Body of pancreas (tissue), 4 donors: ENCODE measurements around the gene ALX4. TPM values are rescaled to one million over a fixed set of nuclear protein-coding genes. Genes with fewer than 3 reads are reported as not detected.

Source experiments
- ATAC-seq: fragments of 150-250 bp; one replicate; pipeline ENCODE4 v1.9.1; 2016
- DNase-seq, 4 donors: peaks; one replicate each; pipeline ENCODE4 v3.0.0-alpha.2; 2019
- H3K27ac ChIP-seq, 4 donors: fragments of 200-600 bp; sonication (generic); 1 replicate in 3 of 4; 2 replicates in 1 of 4; pipeline versions ENCODE4 v1.5.1 to v1.6.1; 2016 to 2019; ENCODE audit warnings: mild to moderate bottlenecking in 1 of 4, mixed read lengths in 1 of 4, moderate library complexity in 1 of 4
- H3K27me3 ChIP-seq, 2 donors: fragments of 200-600 bp; sonication (generic); one replicate each; pipeline ENCODE4 v1.6.0; 2016; ENCODE audit warnings: mild to moderate bottlenecking in 1 of 2
- H3K36me3 ChIP-seq, 2 donors: fragments of 200-600 bp; sonication (generic); replicated peaks in 1 of 2; 2 replicates each; pipeline ENCODE4 v1.5.1; 2016; ENCODE audit warnings: low read depth in 2 of 2; ENCODE audit not compliant: insufficient read depth in 1 of 2
- H3K4me1 ChIP-seq: fragments of 200-600 bp; sonication (generic); one replicate; pipeline ENCODE4 v1.6.0; 2016
- H3K4me3 ChIP-seq, 2 donors: fragments of 200-600 bp; sonication (generic); 1 replicate in 1 of 2; 2 replicates in 1 of 2; pipeline ENCODE4 v1.5.1; 2016 to 2019
- H3K9me3 ChIP-seq, 3 donors: fragments of 200-600 bp; sonication (generic); 1 replicate in 2 of 3; 2 replicates in 1 of 3; pipeline ENCODE4 v1.5.1; 2016
- CTCF ChIP-seq, 7 experiments: fragments of 450-650 bp in 4 of 7; fragments of 200-600 bp in 3 of 7; sonication (generic) in 3 of 7; IDR thresholded peaks; one replicate each; pipeline ENCODE4 v1.5.1; 2016 to 2019; ENCODE audit warnings: antibody characterized with exemption in 7 of 7
- POLR2A ChIP-seq, 3 donors: fragments of 450-650 bp; IDR thresholded peaks; one replicate each; pipeline ENCODE4 v1.6.1; 2016; ENCODE audit warnings: antibody characterized with exemption in 3 of 3, mild to moderate bottlenecking in 2 of 3
- WGBS, 2 donors: methylation state at CpG; one replicate each; pipeline ENCODE4 v1.1.5; 2017; 5-methylcytosine and 5-hydroxymethylcytosine counted together
- intact Hi-C: fragments of 100-400 bp; cut with DNase I; formaldehyde crosslinking; loops from one replicate; pipeline ENCODE4 v1.15.1; 2023
- total RNA-seq, 2 donors: library from RNA; depleted of rRNA; stranded (reverse); fragments of >200 nt; gene quantifications; one replicate each; pipeline ENCODE4 v1.1.0, GENCODE V29; 2016

The ALX4 gene
- total RNA-seq, 2 donors from 2014 or later, result not detected

- TF ChIP-seq CTCF (IDR thresholded peaks at IDR 0.05) (no peak), POLR2A (IDR thresholded peaks at IDR 0.05) (no peak)
- H3K9me3 ChIP-seq, result no peaks in the 10 kb centered on the region
- no peak overlapping the region for H3K27ac ChIP-seq
- intact Hi-C loops, result no loop called here
- WGBS, 2 donors, result 73 to 92% methylated on average over 5 to 7 of the region's 8 CpGs
- no peaks in the 10 kb centered on the region for H3K36me3 ChIP-seq
- no peak for DNase-seq
- no peaks in the 10 kb centered on the region for H3K27me3 ChIP-seq
- H3K4me3 ChIP-seq, result no peak overlapping the region
- ATAC-seq, result no peak
- no peaks in the 10 kb centered on the region for H3K4me1 ChIP-seq
These were observed 45.5 kb downstream of the ALX4 start for GRCh38 chr11:44264438-44264749.

GRCh38 chr11:44263738-44264437 is 46.1 kb downstream of the ALX4 start:
- no peak for TF ChIP-seq POLR2A (IDR thresholded peaks at IDR 0.05)
- TF ChIP-seq CTCF (IDR thresholded peaks at IDR 0.05), result no peak
- H3K4me3 ChIP-seq, result no peak overlapping the region
- DNase-seq (no peak), ATAC-seq (no peak)
- no peaks in the 10 kb centered on the region for H3K9me3 ChIP-seq
- intact Hi-C loops, result no loop called here
- H3K27ac ChIP-seq, result no peak overlapping the region
- H3K27me3 ChIP-seq, result no peaks in the 10 kb centered on the region
- H3K4me1 ChIP-seq, result no peaks in the 10 kb centered on the region
- H3K36me3 ChIP-seq, result no peaks in the 10 kb centered on the region
- 69 to 70% methylated on average over 16 to 20 of the region's 20 CpGs for WGBS, 2 donors

GRCh38 chr11:44261800-44262591 is 47.9 kb downstream of the ALX4 start:
- intact Hi-C loops, result no loop called here
- ATAC-seq, result no peak
- WGBS, 2 donors, result 73% methylated on average over 7 to 14 of the region's 14 CpGs

GRCh38 chr11:44260081-44260480 is 49.9 kb downstream of the ALX4 start:
- Histone ChIP-seq H3K27me3 (no peaks in the 10 kb centered on the region), H3K27ac (no peak overlapping the region), H3K36me3 (no peaks in the 10 kb centered on the region), H3K4me3 (no peak overlapping the region), H3K4me1 (no peaks in the 10 kb centered on the region), H3K9me3 (no peaks in the 10 kb centered on the region)
- DNase-seq, result no peak
- no peak for ATAC-seq
- TF ChIP-seq POLR2A (IDR thresholded peaks at IDR 0.05), result no peak
- no peak for TF ChIP-seq CTCF (IDR thresholded peaks at IDR 0.05)
- WGBS, 2 donors, result 49 to 84% methylated on average over 2 to 3 of the region's 4 CpGs
- intact Hi-C loops, result no loop called here

More at GRCh38 chr11:44261800-44262591, 47.9 kb downstream of the ALX4 start:
- no peaks in the 10 kb centered on the region for H3K4me1 ChIP-seq
- no peak for TF ChIP-seq POLR2A (IDR thresholded peaks at IDR 0.05)
- no peak for TF ChIP-seq CTCF (IDR thresholded peaks at IDR 0.05)
- no peaks in the 10 kb centered on the region for H3K27me3 ChIP-seq
- H3K4me3 ChIP-seq, result no peak overlapping the region
- no peak for DNase-seq
- H3K36me3 ChIP-seq, result no peaks in the 10 kb centered on the region
- H3K9me3 ChIP-seq, result no peaks in the 10 kb centered on the region
- no peak overlapping the region for H3K27ac ChIP-seq
